DMS53 treated with DMSO at 0.1 percent for 48 hours (cell line): ENCODE measurements around the gene MBD3.
A peak's percentile ranks its signal among the peaks of the same experiment; 100 is the strongest.
"Not testable (repeated sequence)": the region's sequence is repeated elsewhere in the genome, so short reads cannot be mapped to it uniquely, and the experiment has no call there.

Experiments
- DNase-seq: peaks from one replicate; lab custom pipeline; 2025; ENCODE audit not compliant: unreplicated experiment; lab: John Stamatoyannopoulos, UW

MBD3 gene, protein sequence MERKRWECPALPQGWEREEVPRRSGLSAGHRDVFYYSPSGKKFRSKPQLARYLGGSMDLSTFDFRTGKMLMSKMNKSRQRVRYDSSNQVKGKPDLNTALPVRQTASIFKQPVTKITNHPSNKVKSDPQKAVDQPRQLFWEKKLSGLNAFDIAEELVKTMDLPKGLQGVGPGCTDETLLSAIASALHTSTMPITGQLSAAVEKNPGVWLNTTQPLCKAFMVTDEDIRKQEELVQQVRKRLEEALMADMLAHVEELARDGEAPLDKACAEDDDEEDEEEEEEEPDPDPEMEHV

DNA sequence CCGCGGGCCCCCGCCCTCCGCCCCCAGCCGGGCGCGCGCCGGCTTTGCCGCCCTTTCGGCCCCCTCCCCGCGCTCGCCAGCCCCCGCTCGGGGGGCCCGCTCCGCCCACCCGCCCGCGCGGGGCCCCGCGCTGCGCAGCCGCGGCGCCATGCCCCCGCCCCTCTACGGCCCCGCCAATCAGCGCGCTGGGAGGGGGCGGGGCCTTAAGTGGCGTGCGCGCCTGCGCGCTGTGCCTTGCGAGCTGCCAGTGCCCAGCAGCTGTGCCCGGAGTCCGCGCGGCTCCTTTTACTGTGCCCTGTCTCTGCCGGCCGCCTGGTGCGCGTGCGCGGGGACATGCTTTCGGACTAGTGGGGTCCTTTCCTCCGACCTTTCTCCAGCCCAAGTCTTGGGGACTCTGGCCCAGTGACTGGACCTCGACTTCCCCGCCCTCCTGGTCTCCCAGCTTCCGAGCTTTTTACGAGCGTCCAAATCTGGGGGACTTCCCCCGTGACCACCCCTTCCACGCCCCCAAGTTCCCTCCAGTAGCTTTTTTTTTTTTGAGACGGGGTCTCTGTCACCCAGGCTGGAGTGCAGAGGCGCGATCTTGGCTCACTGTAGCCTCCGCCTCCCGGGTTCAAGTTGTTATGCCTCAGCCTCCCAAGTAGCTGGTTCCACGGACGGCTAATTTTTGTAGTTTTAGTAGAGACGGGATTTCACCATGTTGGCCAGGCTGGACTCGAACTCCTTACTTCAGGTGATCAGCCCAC is at the start of gene MBD3:
Gene MBD3 (minus strand): TSS at position 111 of the 746 bp plus-strand sequence. CDS start 234 bp downstream, outside the sequence.
- peak; percentile 77 for DNase-seq

DNA sequence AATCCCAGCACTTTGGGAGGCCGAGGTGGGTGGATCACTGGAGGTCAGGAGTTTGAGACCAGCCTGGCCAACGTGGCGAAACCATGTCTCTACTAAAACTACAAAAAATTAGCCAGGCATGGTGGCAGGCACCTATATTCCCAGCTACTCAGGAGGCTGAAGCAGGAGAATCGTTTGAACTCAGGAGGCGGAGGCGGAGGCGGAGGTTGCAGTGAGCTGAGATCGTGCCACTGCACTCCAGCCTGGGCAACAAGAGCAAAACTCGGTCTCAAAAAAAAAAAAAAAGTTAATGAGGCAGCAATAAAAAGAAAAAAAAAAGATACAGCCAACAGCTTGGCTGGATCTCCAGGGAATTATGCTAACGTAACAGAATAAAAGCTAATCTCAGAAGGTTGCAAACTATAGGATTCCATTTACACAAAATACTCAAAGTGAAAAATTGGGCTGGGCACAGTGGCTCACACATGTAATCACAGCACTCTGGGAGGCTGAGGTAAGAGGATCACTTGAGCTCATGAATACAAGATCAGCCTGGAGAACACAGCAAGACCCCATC is 48.3 kb upstream of the MBD3 start:
- not testable (repeated sequence) for DNase-seq

DNA sequence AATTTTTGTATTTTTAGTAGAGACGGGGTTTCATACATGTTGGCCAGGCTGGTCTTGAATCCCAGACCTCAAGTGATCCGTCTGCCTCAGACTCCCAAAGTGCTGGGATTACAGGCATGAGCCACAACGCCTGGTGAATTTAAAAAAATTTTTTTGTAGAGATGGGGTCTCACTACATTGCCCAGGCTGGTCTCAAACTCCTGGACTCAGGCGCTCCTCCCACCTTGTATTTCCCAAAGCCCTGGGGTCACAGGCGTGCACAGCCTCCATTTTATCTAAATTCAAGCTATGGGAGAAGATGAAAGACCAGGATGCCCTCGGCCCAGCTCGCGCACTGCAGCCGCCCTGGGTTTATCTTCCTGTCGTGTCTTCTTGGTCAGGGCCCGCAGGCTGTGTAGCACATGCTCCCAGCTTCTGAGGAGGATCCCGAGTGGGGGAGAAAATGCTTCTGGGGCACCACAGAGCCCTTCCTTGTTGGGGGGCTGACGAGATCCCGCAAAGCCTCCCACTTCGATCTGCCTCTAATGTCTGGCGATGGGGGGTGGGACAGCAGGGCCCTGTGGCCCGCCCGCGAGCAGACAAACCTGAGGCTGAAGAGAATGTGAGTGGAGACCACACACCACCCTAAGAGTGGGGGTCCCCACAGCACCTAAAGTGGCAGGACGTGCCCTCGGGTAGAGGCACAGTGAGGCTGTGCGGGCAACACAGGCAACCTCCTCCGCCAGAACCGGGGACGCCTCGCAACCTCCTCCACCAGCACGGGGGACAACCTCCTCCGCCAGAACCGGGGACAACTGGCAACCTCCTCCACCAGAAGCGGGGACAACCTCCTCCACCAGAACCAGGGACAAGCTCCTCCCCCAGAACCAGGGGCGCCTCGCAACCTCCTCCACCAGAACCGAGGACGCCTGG is 43.9 kb upstream of the MBD3 start:
- no peak for DNase-seq

DNA sequence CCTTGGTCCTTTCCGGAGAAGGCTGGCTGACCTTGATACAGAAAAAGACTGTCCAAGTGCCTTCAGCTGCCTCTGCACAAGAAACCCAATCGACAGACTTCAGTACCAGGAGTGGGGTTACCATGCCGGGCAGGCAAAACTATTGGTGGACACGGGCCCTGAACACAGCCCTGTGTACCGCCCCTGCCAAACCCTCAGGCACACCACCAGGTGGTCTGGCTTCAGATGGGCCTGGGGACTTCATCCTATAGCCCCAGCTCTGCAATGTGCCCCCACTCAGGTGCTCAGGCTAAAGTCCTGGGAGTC is 42.2 kb upstream of the MBD3 start:
- no peak for DNase-seq

DNA sequence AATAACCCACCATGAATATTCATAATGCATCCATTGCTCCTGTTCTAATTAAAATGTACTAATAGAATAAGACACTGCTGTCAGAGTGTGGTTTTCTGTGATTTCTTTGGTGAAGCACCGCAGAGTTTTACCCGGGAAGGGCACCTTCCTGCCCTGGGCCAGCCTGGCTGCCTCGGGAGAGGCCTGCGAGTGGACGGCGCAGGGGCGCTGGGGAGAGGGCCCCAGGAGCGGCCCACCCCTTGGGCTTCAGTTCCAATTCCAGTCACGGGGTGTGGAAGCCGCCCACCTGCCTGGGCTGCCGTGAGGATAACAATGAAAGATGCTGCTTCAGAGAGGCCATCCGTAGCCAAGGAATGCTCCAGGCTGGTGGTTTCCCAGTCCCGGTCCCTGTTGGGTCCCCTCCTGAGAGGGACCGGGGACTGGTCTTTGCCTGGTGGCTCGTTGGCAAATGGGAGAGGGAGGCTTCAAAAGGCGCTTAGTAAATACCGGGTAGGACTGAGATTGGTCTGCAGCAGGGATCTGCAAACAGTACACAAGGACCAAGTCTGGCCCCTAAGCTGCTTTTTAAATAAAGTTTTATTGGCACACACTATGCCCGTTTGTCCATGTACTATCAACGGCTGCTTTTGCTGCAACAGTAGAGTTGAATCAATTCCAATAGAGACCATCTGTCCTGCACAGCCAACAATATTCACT is 41.7 kb upstream of the MBD3 start:
- DNase-seq = no peak

DNA sequence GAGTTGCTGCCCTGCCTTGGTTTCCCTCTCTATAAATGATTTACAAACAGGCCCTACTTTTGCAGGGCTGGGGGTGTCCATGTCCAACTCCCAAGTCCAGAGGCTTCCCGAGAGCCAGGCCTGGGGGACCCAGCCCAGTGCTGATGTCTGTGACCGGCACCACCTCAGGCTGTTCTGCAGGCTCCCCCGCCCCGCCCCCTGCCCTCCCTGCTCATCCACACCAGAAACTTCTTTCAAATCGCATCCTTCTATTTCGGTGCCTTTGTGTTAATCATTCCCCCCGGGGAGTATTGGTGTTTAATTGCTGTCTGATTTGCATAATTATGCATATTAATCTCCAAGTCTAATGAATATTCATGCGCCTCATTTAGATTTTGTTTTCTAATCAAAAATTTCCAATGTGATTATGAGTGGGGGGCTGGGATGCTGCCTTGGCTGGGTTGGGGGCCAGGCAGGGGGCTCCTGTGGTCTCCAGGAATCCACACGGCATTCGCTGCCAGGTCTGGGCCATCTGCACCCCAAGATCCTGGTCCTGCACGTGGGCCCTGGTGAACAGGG is 40.7 kb upstream of the MBD3 start:
- no peak for DNase-seq

DNA sequence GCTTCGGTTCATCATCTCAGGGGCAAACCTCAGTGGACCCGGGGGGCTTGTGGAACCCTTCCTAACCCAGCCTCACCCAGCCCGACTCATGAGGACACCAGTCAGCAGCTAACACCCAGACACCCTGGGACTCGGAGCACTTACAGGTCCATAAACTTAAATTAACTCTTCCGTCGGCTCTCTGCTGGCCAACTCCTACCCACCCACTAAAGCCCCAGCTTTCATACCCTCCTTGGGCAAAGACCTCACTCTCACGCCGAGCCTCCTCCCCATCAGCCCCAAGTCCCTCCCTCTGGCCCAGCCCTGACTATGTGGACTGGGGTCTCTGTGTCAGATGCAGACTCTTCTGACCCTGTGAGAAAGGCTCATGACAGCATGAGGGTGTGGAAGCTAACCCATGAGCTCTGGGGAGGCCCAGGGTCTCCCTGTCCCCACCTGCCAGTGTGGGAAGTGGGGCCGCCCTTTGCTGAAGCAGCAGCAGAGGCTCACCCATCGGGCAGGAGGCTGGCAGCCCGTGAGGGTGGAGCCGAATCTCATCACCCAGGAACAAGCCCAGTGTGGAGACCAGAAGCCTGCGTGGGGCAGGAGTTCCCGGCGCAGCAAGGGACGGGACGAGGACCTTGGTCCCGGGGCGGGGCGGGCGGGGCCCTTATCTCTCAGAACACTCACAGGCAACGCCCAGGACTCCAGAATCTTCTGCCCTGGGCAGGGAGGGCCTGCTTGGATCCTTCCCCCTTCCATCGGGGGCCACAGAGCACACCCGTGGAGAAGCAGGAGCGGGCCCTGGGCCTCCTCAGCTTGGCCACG is 40.0 kb upstream of the MBD3 start:
- DNase-seq = no peak

DNA sequence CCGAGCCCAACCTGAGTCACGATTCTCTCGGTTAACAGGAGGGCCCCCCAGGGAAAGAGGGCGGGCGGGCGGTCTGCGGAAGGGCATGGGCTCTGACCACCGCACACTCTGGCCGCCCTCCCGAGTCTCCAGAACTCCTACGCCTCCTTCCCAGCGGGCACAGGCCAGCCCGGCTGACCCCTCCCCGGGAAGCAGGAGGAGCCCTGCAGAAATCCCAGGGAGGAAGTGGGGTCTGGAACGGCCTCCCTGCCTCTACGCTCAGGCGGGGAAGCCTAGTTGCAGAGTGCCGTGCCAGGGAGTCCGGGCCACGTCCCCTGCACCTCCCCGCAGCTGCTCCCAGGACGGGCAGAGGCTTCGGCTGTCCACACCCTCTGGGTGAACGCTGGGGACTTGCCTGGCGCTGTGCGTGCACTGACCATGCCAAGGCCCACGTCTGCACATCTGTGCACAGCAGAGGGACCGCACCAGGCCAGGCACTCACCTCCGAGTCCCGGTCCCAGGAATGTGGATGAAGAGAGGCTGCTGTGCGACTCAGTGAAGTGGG is 39.0 kb upstream of the MBD3 start:
- no peak for DNase-seq

DNA sequence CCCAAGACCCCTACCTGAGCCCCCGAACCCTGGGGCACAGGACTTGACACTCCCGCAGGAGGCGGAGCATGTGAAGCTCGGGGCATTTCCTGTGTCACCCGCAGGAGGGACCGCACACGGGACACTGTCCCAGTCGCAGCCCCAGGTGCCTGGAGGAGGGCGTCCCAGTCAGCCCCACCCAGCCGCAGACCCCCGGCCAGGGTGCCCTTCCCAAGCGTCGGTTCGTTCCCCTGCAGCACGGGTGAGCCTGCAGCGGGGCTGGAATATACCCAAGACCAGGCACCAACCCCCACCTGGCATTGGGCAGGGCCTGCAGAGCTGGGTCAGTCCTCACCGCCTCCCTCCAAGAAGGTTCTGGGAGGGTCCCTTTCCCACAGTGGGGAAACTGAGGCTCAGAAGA is 38.1 kb upstream of the MBD3 start:
- DNase-seq = no peak

DNA sequence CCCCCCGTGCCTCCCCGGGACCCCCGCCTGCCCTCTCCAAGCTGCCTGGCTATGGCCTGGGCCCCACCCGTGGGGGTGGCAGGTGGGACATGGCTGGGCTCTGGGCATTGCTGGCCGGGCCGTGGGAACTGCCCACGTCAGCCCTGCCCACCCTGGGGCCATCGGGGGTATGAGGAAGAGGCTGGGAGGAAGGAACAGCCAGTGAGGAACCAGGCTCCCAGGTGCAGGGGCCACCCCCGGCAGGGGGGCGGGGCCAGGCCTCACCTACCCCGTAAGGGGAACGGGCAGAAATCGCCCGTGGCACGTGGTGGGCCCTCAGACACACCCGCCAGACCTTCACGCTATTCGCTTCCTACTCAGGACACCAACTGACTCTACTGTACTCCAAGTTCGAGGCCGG is 37.3 kb upstream of the MBD3 start:
- no peak for DNase-seq

DNA sequence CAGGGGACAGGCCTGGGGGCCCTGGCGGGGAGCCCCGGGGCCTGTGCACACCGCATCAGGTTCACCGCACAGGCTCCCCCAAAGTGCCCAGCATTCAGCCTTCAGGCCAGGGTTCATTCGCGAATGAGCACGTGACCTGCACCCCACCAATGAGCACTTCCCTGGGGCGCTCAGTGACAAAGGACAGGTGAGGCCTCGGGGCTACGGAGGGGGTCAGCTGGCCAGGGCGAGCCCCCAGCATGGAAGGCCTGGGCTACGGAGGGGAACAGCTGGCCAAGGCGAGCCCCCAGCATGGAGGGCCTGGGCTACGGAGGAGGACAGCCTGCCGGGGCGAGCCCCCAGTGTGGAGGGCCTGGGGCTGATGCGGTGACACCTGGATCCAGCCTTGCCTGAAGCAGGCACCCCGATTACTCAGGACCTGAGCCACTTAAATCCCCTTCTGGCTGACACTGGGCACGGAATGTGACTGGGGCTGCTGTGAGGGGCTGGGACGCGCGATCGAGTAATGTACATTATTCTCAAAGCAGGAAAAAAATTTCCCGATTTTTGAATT is 36.7 kb upstream of the MBD3 start:
- DNase-seq = no peak

DNA sequence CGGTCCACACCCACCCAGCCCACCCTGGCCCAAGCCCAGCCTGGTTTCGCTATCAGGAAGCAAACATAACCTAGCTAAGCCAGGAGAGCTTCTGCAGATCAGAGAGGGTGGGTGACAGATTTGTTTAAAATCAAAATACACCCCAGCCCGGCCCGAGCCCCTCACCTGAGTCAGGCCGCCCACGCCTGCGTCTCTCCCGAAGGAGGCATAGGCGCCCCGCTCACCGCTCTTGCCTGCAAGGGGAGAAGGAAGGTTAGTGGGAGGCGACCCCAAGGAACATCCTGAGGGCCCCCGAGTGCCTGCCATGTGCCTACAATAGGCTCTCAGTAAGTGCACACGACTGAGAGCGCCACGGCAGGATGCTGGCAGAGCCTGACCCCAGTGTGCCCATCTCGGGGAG is 34.5 kb upstream of the MBD3 start:
- no peak for DNase-seq

DNA sequence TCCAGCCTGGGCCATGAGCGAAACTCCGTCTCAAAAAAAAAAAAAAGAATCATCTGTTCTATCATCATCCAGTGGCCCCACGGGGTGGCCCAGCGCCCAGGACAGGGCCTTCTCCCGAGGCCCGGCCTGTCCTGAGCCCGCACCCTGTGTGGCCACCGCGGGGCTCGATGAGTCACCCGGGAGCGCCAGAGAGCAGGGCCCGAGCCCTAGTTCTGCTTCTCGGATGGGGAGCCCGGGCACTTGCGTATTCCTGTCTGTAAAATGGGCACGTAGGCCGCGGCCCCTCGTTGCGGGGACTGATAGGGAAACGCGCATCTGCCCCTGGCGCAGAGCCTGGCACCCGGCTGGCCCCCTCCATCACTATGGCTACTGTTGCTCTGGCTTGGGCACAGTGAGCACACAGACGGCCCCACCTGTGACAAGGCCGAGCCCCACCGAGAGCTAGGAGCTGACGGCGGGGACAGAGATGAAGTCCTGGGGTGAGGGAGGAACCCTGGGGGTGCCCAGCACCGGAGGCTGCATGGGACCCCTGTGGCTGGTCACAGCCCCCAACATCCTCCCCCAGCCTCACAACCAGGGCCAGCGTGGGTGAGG is 33.8 kb upstream of the MBD3 start:
- DNase-seq = no peak

DNA sequence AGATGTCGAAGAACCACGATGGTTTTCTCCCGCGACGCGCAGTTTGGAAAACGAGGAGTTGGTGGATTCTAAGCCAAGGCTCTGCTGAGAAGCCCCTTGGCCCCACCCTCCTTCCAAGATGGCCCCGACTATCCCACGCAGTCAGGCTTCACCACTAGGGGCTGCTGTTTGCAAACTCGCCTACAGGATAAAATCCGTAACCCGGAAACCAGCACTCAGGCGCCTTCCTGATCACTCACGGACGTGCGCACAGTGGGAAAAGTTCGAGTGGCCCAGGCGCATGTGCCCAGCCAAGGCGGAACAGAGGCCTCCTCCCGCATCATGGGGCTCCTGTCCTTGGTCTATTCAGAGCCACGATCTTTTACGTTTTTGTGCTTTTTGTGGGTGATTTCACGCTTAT is 31.8 kb upstream of the MBD3 start:
- no peak for DNase-seq

DNA sequence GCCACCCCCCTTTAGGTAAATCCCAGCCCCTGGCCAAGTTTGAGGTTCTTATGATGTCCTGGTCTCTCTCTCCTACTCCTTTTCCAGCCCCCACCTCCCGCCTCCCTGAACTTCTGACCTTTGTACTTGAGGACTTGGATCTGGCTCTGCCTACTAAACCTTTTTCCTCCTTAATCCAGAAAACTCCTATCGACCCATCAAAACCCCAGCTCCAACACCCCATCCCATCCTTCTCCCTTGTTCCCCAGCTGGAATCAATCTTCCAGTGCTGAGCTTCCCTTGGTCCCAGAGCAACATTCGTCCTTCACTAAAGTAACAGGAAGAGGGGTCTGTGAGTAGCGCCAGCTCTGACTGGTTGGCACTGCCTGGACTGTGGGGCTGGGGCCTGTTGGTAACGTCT is 29.9 kb upstream of the MBD3 start:
- DNase-seq = no peak

DNA sequence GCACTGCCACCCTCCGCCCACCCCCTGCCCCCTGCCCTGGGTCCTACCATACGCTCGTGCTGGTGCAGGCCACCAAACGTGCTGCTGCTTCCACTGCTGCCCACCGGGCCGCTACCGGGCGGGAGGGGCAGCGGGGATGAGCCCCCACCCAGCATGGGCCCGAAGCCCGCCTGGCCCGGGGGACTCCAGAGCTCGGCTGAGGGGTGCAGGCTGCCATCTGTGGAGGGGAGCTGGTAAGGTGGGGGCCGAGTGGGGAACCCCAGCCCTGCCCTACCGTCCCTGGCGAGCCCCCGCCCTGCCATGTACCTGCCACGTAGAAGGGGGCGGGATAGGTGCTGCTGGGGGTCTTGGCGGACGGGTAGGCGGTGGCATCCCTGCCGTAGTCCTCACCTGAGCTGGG is 29.3 kb upstream of the MBD3 start:
- DNase-seq = no peak

DNA sequence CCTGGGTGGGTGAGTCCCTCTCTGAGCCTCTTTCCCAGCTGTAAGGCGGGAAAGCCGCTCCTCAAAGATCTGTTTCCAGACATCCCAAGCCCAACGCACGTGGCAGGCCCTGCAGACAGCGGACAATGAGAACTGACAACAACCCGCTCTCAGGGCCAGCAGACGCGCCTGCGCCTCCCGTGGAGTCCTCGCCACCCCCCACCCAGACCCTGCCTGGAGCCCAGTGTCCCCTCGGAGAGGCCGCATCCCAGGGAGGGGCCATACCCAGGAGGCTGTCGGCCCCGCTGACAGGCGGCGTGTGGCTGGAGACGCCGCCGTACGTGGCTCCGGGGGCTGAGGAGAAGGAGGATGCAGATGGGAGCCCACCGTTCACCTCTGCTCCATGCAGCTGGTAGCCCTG is 28.9 kb upstream of the MBD3 start:
- no peak for DNase-seq

DNA sequence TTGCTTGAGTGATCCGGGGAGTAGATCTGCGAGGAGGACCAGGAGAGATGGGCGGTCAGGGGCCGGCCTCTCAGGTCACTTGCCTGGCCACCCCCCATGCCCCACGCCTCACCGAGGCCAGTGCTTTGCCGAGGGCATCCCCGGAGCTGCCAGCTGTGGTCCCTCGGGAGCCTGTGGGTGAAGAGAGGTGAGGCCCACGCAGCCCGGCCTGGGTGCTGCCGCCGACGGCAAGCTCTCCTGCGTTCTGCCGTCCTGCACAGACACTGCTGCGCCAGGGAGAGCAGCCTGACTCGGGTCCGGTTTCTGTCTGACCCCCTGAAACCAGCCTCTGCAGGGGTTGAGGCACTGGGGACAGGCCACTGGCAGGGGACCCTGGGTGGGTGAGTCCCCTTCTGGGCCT is 28.4 kb upstream of the MBD3 start:
- no peak for DNase-seq

DNA sequence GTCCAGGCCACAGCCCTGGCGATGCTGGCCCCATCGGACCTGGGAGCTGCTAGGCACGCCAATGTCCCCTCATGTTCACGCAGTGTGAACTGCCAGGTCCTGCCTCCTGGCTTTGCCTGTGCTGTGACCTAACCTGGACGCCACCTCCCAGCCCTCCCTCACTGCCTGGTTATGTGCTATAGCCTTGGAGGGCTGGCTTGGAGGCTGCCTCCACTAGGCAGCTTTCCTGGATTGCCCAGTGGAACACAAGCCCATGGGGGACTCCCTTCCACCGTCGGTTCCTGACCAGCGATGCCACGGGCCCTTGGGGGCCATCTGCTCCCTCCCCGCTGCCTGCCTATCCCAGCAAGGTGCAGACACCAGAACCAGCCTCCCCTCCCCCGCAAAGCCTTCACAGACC is 27.8 kb upstream of the MBD3 start:
- DNase-seq = no peak
